Stimulated activated CD4-positive, alpha-beta T cell treated with anti-CD3 and anti-CD28 coated beads, Interleukin-1b, Interleukin-23, amount 100 ng/mL, for 24 hours (primary cell): Measurements from ENCODE around the gene SMIM1.
A peak's percentile ranks its signal among the peaks of the same experiment; 100 is the strongest.

ENCODE experiments used
- DNase-seq, 4 experiments: peaks; one replicate each; pipeline ENCODE4 v3.0.0-alpha.2; 2020; ENCODE audit warnings: low read depth in 4 of 4, low spot score in 1 of 4

The SMIM1 gene

GRCh38 chr1:3772715-3773571 lies at the start of gene SMIM1:
Gene SMIM1 (plus strand): TSS chr1:3772749. CDS start chr1:3775374, 2,625 bp downstream.
- DNase-seq: no peak

GRCh38 chr1:3722846-3723245 lies 49.7 kb upstream of the SMIM1 start:
- DNase-seq: no peak

- DNase-seq: peak; percentile 63 to 79 (median 74)
These were observed 48.0 kb upstream of the SMIM1 start for GRCh38 chr1:3724416-3725030.

- no peak for DNase-seq
These were observed 47.2 kb upstream of the SMIM1 start for GRCh38 chr1:3725366-3725765.

GRCh38 chr1:3727042-3727824 lies 45.3 kb upstream of the SMIM1 start:
- DNase-seq: no peak

- no peak for DNase-seq
These were observed 44.4 kb upstream of the SMIM1 start for GRCh38 chr1:3727825-3728776.

- no peak for DNase-seq
These were observed 42.7 kb upstream of the SMIM1 start for GRCh38 chr1:3729594-3730542.

GRCh38 chr1:3730543-3731247 lies 41.9 kb upstream of the SMIM1 start:
- DNase-seq: no peak

- no peak for DNase-seq
These were observed 40.7 kb upstream of the SMIM1 start for GRCh38 chr1:3731583-3732433.

- DNase-seq: no peak
These were observed 40.0 kb upstream of the SMIM1 start for GRCh38 chr1:3732434-3733093.

- no peak for DNase-seq
These were observed 39.3 kb upstream of the SMIM1 start for GRCh38 chr1:3733094-3733882.

- DNase-seq: no peak
These were observed 38.5 kb upstream of the SMIM1 start for GRCh38 chr1:3733883-3734589.

- no peak for DNase-seq
These were observed 37.9 kb upstream of the SMIM1 start for GRCh38 chr1:3734602-3735001.

- DNase-seq: no peak
These were observed 37.4 kb upstream of the SMIM1 start for GRCh38 chr1:3735027-3735681.

GRCh38 chr1:3735688-3736087 lies 36.9 kb upstream of the SMIM1 start:
- DNase-seq: no peak
